Measurements from ENCODE around the gene GABBR2.

- TF ChIP-seq CTCF (IDR thresholded peaks at IDR 0.05) (no peak), POLR2A (IDR thresholded peaks at IDR 0.05) (no peak)
Measured at GRCh38 chr9:98328141-98328540, 380.6 kb downstream of the GABBR2 start.
